ENCODE results near the gene ANKMY1.

- TF ChIP-seq EZH2phosphoT487 (IDR thresholded peaks at IDR 0.05; ENCODE audit: insufficient read depth, low read depth), result no peak
- no peak for TF ChIP-seq EZH2 (IDR thresholded peaks at IDR 0.05; ENCODE audit: insufficient read depth, poor library complexity, severe bottlenecking)
These were observed 32.2 kb upstream of the ANKMY1 start for GRCh38 chr2:240589850-240590525.
